K562 (cell line): ENCODE data around the gene SAFB. TPM values are rescaled to one million over a fixed set of nuclear protein-coding genes. Genes with fewer than 3 reads are reported as not detected.

Experiments used
- CHD1 ChIP-seq: fragments of 200-600 bp; sonication (generic); IDR thresholded peaks from one replicate; pipeline ENCODE4 v1.6.1; 2012; ENCODE audit warnings: mild to moderate bottlenecking, moderate library complexity, low read length, inconsistent platforms
- CHD2 ChIP-seq: IDR thresholded peaks from 2 replicates; pipeline ENCODE4 v1.6.1; 2011; ENCODE audit warnings: low read depth, low read length
- CREB1 ChIP-seq, 2 experiments: sonication (generic) in 1 of 2; formaldehyde crosslinking in 1 of 2; IDR thresholded peaks; 2 replicates each; pipeline versions ENCODE4 v1.6.1 to v1.8.0; 2012 to 2022; ENCODE audit warnings: inconsistent platforms in 1 of 2, mild to moderate bottlenecking in 1 of 2, missing genetic modification reagents in 1 of 2, moderate library complexity in 1 of 2
- CREM ChIP-seq: IDR thresholded peaks from 2 replicates; pipeline ENCODE4 v1.6.1; 2014; ENCODE audit warnings: antibody characterized with exemption, low read depth
- CTBP1 ChIP-seq: fragments of 450-650 bp; IDR thresholded peaks from 2 replicates; pipeline ENCODE4 v1.6.1; 2016; ENCODE audit warnings: borderline replicate concordance
- MBD2 ChIP-seq: sonication (generic); IDR thresholded peaks from 2 replicates; pipeline ENCODE4 v1.6.1; 2016; ENCODE audit warnings: low read depth, borderline replicate concordance
- MCM7 ChIP-seq, 2 experiments: fragments of 450-650 bp; IDR thresholded peaks; 2 replicates each; pipeline ENCODE4 v1.6.1; 2016 to 2018
- NRF1 ChIP-seq, 2 experiments: fragments of 450-650 bp; IDR thresholded peaks in 1 of 2; conservative IDR thresholded peaks in 1 of 2; 2 replicates each; pipeline ENCODE4 v1.6.1; 2014; ENCODE audit warnings: mild to moderate bottlenecking in 2 of 2
- SIN3A ChIP-seq, 2 experiments: fragments of 150-350 bp in 1 of 2; IDR thresholded peaks; 2 replicates each; pipeline ENCODE4 v1.6.1; 2011 to 2016; ENCODE audit warnings: borderline replicate concordance in 2 of 2, low read depth in 2 of 2, low read length in 2 of 2, mild to moderate bottlenecking in 2 of 2, moderate library complexity in 2 of 2; ENCODE audit not compliant: control insufficient read depth in 1 of 2
- ZFX ChIP-seq: sonication (generic); formaldehyde crosslinking; IDR thresholded peaks from 2 replicates; pipeline ENCODE4 v1.8.0; 2022; ENCODE audit warnings: mild to moderate bottlenecking, missing genetic modification reagents, moderate library complexity
- ZNF717 ChIP-seq: fragments of 250-450 bp; sonication (Bioruptor Pico); IDR thresholded peaks from 2 replicates; pipeline ENCODE4 v1.5.0; 2021
- polyA plus RNA-seq, 8 experiments: library from polyadenylated mRNA; depleted of rRNA in 4 of 8; stranded (reverse) in 5 of 8; unstranded in 3 of 8; fragments of >200 nt; fragmentation: Nextera tagmentation in 2 of 8; fragmentation: Illumina TruSeq in 1 of 8; extraction: Ambion mirVana in 2 of 8; extraction: Trizol in 1 of 8; gene quantifications; 2 replicates each; pipeline versions ENCODE4 v1.2.1 to v1.2.3, GENCODE V29; 2011 to 2014; ENCODE audit warnings: inconsistent platforms in 1 of 8, missing spikeins in 1 of 8
- total RNA-seq, 7 experiments: library from RNA; depleted of rRNA in 6 of 7; stranded (reverse); fragments of >200 nt in 6 of 7; fragmentation: Illumina TruSeq in 2 of 7; extraction: Trizol in 2 of 7; gene quantifications; 2 replicates each; pipeline versions ENCODE4 v1.2.1 to v1.2.3, GENCODE V29; 2011 to 2021; ENCODE audit warnings: low replicate concordance in 1 of 7
- TF ChIP-seq, protein P1 (sequence below), 3 experiments: IDR thresholded peaks in 2 of 3; conservative IDR thresholded peaks in 1 of 3; 2 replicates each; pipeline ENCODE4 v1.5.1; 2011 to 2012; ENCODE audit warnings: low read length in 3 of 3, mild to moderate bottlenecking in 3 of 3, control low read depth in 2 of 3, improper control_type of control experiment in 1 of 3, inconsistent platforms in 1 of 3, low read depth in 1 of 3, mixed read lengths in 1 of 3, moderate library complexity in 1 of 3; ENCODE audit not compliant: insufficient read depth in 2 of 3
- TF ChIP-seq, protein P2 (sequence below): IDR thresholded peaks from 3 replicates; pipeline ENCODE4 v1.6.1; 2011; ENCODE audit warnings: borderline replicate concordance, mild to moderate bottlenecking, moderate library complexity; ENCODE audit not compliant: insufficient read length; ENCODE audit errors: extremely low read depth
- TF ChIP-seq, protein P3 (sequence below): sonication (generic); formaldehyde crosslinking; IDR thresholded peaks from 2 replicates; pipeline ENCODE4 v1.8.0; 2023; ENCODE audit warnings: mild to moderate bottlenecking, missing genetic modification reagents

Gene SAFB
- total and polyA plus RNA-seq, 9 of the 15 experiments (the other 6 are each of a cell fraction or from before 2014, with no cell fraction given), result 1.1 to 151 (median 83.1) TPM

DNA sequence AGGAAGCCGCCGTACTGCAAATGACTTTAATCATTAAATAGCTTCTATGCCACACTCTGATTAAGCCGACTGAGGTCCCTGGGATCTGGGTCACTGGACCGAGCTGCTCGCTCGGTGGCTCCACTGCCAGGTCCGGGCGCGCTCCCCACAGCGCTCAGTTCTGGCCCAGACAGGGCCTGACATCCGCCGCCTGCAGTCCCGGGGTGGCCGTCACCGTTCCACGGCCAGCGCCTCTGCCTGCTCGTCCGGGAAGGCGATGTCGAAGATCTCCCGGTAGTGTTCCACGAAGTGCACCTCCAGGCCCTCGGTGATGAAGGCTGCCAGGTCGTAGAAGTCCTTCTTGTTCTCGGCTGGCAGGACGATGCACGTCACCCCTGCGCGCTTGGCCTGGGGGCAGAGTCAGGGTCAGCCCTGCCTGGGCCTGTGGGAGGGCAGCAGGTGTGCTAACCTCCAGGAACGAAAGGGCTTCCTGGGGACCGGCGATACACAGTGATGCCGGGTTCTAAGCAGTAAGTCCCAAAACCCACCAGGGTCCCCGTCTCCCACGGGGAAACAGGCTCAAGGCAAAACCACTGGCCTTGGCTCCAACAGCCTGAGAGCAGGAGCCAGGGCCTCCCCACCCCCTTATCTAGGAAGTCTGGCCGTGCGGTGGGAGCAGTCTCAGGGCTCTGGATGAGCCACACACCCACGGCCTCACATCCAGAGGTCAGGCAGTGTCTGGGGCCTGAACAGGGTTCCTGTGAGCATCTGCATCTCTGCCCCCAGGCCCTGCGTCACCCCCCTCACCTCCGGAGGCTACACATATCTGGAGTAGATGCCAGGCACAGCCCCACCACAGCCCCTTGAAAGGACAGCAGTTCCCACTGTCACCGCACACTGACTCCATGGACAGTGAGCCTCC lies 69.2 kb downstream of the SAFB start (continued):
- TF ChIP-seq MBD2, result peak; percentile 5; the same call in 1 of the 2 replicates
- TF ChIP-seq, protein P1, sequence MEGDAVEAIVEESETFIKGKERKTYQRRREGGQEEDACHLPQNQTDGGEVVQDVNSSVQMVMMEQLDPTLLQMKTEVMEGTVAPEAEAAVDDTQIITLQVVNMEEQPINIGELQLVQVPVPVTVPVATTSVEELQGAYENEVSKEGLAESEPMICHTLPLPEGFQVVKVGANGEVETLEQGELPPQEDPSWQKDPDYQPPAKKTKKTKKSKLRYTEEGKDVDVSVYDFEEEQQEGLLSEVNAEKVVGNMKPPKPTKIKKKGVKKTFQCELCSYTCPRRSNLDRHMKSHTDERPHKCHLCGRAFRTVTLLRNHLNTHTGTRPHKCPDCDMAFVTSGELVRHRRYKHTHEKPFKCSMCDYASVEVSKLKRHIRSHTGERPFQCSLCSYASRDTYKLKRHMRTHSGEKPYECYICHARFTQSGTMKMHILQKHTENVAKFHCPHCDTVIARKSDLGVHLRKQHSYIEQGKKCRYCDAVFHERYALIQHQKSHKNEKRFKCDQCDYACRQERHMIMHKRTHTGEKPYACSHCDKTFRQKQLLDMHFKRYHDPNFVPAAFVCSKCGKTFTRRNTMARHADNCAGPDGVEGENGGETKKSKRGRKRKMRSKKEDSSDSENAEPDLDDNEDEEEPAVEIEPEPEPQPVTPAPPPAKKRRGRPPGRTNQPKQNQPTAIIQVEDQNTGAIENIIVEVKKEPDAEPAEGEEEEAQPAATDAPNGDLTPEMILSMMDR (IDR thresholded peaks at IDR 0.05 in 2 of 3, conservative IDR thresholded peaks at IDR 0.05 in 1 of 3; ENCODE audit: insufficient read depth in 2 of 3, low read depth in 1 of 3, low read length in 3 of 3), result no peak
- TF ChIP-seq MCM7 (IDR thresholded peaks at IDR 0.05), result no peak
- 0 out of 2 replicates have a peak, but pooled peaks have one; percentile 4 for TF ChIP-seq ZNF717 (CRISPR knock-in tag)
- TF ChIP-seq, protein P2, sequence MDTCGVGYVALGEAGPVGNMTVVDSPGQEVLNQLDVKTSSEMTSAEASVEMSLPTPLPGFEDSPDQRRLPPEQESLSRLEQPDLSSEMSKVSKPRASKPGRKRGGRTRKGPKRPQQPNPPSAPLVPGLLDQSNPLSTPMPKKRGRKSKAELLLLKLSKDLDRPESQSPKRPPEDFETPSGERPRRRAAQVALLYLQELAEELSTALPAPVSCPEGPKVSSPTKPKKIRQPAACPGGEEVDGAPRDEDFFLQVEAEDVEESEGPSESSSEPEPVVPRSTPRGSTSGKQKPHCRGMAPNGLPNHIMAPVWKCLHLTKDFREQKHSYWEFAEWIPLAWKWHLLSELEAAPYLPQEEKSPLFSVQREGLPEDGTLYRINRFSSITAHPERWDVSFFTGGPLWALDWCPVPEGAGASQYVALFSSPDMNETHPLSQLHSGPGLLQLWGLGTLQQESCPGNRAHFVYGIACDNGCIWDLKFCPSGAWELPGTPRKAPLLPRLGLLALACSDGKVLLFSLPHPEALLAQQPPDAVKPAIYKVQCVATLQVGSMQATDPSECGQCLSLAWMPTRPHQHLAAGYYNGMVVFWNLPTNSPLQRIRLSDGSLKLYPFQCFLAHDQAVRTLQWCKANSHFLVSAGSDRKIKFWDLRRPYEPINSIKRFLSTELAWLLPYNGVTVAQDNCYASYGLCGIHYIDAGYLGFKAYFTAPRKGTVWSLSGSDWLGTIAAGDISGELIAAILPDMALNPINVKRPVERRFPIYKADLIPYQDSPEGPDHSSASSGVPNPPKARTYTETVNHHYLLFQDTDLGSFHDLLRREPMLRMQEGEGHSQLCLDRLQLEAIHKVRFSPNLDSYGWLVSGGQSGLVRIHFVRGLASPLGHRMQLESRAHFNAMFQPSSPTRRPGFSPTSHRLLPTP, result no peak
- TF ChIP-seq CHD1, result peak; percentile 72
- 0 out of 4 replicates have a peak, but pooled peaks of 1 of the 2 experiments have one; percentile 24 for TF ChIP-seq SIN3A (IDR thresholded peaks at IDR 0.05; ENCODE audit: borderline replicate concordance in 2 of 2, control insufficient read depth in 1 of 2, low read depth in 2 of 2, low read length in 2 of 2)
- 0 out of 2 replicates have a peak, but pooled peaks have one; percentile 20 for TF ChIP-seq CTBP1
- TF ChIP-seq CREM, result peak; percentile 6; the same call in 1 of the 2 replicates
- TF ChIP-seq NRF1 (conservative IDR thresholded peaks at IDR 0.05 in 1 of 2, IDR thresholded peaks at IDR 0.05 in 1 of 2), result peak in 1 of 2 experiments; percentile 37; a peak in 1 of 4 replicates
- TF ChIP-seq, protein P3, sequence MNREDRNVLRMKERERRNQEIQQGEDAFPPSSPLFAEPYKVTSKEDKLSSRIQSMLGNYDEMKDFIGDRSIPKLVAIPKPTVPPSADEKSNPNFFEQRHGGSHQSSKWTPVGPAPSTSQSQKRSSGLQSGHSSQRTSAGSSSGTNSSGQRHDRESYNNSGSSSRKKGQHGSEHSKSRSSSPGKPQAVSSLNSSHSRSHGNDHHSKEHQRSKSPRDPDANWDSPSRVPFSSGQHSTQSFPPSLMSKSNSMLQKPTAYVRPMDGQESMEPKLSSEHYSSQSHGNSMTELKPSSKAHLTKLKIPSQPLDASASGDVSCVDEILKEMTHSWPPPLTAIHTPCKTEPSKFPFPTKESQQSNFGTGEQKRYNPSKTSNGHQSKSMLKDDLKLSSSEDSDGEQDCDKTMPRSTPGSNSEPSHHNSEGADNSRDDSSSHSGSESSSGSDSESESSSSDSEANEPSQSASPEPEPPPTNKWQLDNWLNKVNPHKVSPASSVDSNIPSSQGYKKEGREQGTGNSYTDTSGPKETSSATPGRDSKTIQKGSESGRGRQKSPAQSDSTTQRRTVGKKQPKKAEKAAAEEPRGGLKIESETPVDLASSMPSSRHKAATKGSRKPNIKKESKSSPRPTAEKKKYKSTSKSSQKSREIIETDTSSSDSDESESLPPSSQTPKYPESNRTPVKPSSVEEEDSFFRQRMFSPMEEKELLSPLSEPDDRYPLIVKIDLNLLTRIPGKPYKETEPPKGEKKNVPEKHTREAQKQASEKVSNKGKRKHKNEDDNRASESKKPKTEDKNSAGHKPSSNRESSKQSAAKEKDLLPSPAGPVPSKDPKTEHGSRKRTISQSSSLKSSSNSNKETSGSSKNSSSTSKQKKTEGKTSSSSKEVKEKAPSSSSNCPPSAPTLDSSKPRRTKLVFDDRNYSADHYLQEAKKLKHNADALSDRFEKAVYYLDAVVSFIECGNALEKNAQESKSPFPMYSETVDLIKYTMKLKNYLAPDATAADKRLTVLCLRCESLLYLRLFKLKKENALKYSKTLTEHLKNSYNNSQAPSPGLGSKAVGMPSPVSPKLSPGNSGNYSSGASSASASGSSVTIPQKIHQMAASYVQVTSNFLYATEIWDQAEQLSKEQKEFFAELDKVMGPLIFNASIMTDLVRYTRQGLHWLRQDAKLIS (CRISPR knock-in tag), result peak; percentile 69; the same call in 1 of the 2 replicates
- TF ChIP-seq ZFX, result peak; percentile 70
- peak; percentile 28; the same call in 1 of the 2 replicates for TF ChIP-seq CHD2
- peak; percentile 9 for TF ChIP-seq CREB1 (IDR thresholded peaks at IDR 0.05)
- 0 out of 2 replicates have a peak, but pooled peaks have one; percentile 27 for TF ChIP-seq CREB1 (CRISPR knock-in tag; IDR thresholded peaks at IDR 0.05)
